ENCODE measurements around the gene ATP8A1. TPM values are rescaled to one million over a fixed set of nuclear protein-coding genes. Genes with fewer than 3 reads are reported as not detected.

ATP8A1 gene
- total and polyA plus RNA-seq, 12 donors, result 14.4 to 58.3 (median 27.7) TPM

DNA sequence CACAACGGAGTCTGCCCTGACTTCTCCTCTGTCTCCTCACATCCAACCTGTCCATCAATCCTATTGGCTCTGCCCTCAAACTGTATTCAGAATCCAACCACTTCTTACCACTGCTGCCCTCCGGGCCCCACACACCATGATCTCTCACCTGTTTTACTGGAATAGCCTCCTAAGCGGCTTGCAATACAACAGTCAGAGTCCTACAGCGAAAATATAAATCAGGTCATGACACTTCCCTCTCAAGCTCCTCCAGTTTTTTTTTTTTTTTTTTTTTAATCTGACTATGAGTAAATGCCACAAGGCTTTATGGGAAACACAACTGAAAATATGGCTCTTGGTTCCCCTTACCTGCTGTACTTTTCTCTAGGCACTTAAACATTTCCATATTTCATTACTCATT, 216.8 kb downstream of the ATP8A1 start:
- intact Hi-C loops (cut with DNase I), result no loop called here

GRCh38 chr4:42436928-42437565, 219.9 kb downstream of the ATP8A1 start:
- TF ChIP-seq POLR2A (IDR thresholded peaks at IDR 0.05), result no peak
- TF ChIP-seq, protein P1, sequence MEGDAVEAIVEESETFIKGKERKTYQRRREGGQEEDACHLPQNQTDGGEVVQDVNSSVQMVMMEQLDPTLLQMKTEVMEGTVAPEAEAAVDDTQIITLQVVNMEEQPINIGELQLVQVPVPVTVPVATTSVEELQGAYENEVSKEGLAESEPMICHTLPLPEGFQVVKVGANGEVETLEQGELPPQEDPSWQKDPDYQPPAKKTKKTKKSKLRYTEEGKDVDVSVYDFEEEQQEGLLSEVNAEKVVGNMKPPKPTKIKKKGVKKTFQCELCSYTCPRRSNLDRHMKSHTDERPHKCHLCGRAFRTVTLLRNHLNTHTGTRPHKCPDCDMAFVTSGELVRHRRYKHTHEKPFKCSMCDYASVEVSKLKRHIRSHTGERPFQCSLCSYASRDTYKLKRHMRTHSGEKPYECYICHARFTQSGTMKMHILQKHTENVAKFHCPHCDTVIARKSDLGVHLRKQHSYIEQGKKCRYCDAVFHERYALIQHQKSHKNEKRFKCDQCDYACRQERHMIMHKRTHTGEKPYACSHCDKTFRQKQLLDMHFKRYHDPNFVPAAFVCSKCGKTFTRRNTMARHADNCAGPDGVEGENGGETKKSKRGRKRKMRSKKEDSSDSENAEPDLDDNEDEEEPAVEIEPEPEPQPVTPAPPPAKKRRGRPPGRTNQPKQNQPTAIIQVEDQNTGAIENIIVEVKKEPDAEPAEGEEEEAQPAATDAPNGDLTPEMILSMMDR (IDR thresholded peaks at IDR 0.05), result no peak
- H3K9me3 ChIP-seq (replicated peaks in 1 of 3), result no peaks in the 10 kb centered on the region
- H3K36me3 ChIP-seq (replicated peaks in 1 of 2), result no peaks in the 10 kb centered on the region
- intact Hi-C loops (cut with DNase I), result no loop called here
- no peaks in the 10 kb centered on the region for H3K4me1 ChIP-seq (replicated peaks in 1 of 2)
- H3K27me3 ChIP-seq, result no peaks in the 10 kb centered on the region
- H3K4me3 ChIP-seq, result no peak overlapping the region
- no peak overlapping the region for H3K27ac ChIP-seq
- no peak for DNase-seq
- WGBS, 4 donors, result 86 to 89% (median 87%) methylated on average over 7 of the region's 7 CpGs

More for the DNA sequence above, 216.8 kb downstream of the ATP8A1 start:
- H3K36me3 ChIP-seq (replicated peaks in 1 of 2), result no peaks in the 10 kb centered on the region
- no peaks in the 10 kb centered on the region for H3K9me3 ChIP-seq (replicated peaks in 1 of 3)
- no peak for DNase-seq
- 91 to 97% (median 93%) methylated on average over 4 of the region's 4 CpGs for WGBS, 4 donors
- TF ChIP-seq, protein P1 (IDR thresholded peaks at IDR 0.05), result no peak
- TF ChIP-seq POLR2A (IDR thresholded peaks at IDR 0.05), result no peak
- no peaks in the 10 kb centered on the region for H3K4me1 ChIP-seq (replicated peaks in 1 of 2)
- H3K27ac ChIP-seq, result no peak overlapping the region
- H3K27me3 ChIP-seq, result no peaks in the 10 kb centered on the region
- H3K4me3 ChIP-seq, result no peak overlapping the region

- Histone ChIP-seq H3K4me1 (replicated peaks in 1 of 2) (no peaks in the 10 kb centered on the region), H3K27me3 (no peaks in the 10 kb centered on the region), H3K9me3 (replicated peaks in 1 of 3) (no peaks in the 10 kb centered on the region), H3K27ac (no peak overlapping the region), H3K4me3 (no peak overlapping the region), H3K36me3 (replicated peaks in 1 of 2) (no peaks in the 10 kb centered on the region)
- DNase-seq, result no peak
- WGBS, 4 donors, result 88 to 95% (median 91%) methylated on average over 2 of the region's 2 CpGs
- TF ChIP-seq, protein P1 (IDR thresholded peaks at IDR 0.05), result no peak
- no peak for TF ChIP-seq POLR2A (IDR thresholded peaks at IDR 0.05)
- intact Hi-C loops (cut with DNase I), result no loop called here
These were observed 228.9 kb downstream of the ATP8A1 start for GRCh38 chr4:42428036-42428435.

- Histone ChIP-seq H3K27me3 (no peaks in the 10 kb centered on the region), H3K36me3 (replicated peaks in 1 of 2) (peaks cover 0 to 7% of the 10 kb centered on the region in 2 donors), H3K4me1 (replicated peaks in 1 of 2) (no peaks in the 10 kb centered on the region), H3K4me3 (no peak overlapping the region), H3K9me3 (replicated peaks in 1 of 3) (no peaks in the 10 kb centered on the region), H3K27ac (no peak overlapping the region)
- TF ChIP-seq, protein P1 (IDR thresholded peaks at IDR 0.05), result no peak
- no peak for TF ChIP-seq POLR2A (IDR thresholded peaks at IDR 0.05)
- DNase-seq, result no peak
- intact Hi-C loops (cut with DNase I), result no loop called here
- WGBS, 4 donors, result 89 to 95% (median 92%) methylated on average over 19 of the region's 19 CpGs
These were observed 231.5 kb downstream of the ATP8A1 start for GRCh38 chr4:42425146-42426065.

Measured in adrenal gland (tissue), 12 donors.